Stimulated activated CD4-positive, alpha-beta T cell treated with anti-CD3 and anti-CD28 coated beads, Interleukin-4, amount 100 ng/mL, for 4 hours (primary cell): Measurements from ENCODE around the gene PDGFD.
"Not testable (repeated sequence)": the region's sequence is repeated elsewhere in the genome, so short reads cannot be mapped to it uniquely, and the experiment has no call there.

Source experiments
- DNase-seq, 2 experiments: peaks; one replicate each; pipeline ENCODE4 v3.0.0-alpha.2; 2020

PDGFD gene

GRCh38 chr11:104049116-104049515, 114.8 kb downstream of the PDGFD start:
- no peak for DNase-seq

GRCh38 chr11:104046858-104047257, 117.1 kb downstream of the PDGFD start:
- not testable (repeated sequence) for DNase-seq

GRCh38 chr11:104046331-104046730, 117.6 kb downstream of the PDGFD start:
- DNase-seq = no peak

- no peak for DNase-seq
Observed at GRCh38 chr11:104043678-104044239, 120.2 kb downstream of the PDGFD start.

- no peak for DNase-seq
Observed at GRCh38 chr11:104043142-104043541, 120.8 kb downstream of the PDGFD start.

GRCh38 chr11:104041792-104042191, 122.2 kb downstream of the PDGFD start:
- no peak for DNase-seq

GRCh38 chr11:104036995-104037394, 127.0 kb downstream of the PDGFD start:
- no peak for DNase-seq

GRCh38 chr11:104036588-104036987, 127.4 kb downstream of the PDGFD start, which contains the start of gene DDI1:
DDI1 (plus strand) TSS chr11:104036640; CDS start chr11:104036823, 183 bp downstream.
- DNase-seq = no peak

- DNase-seq = no peak
Observed at GRCh38 chr11:104033561-104033960, 130.4 kb downstream of the PDGFD start.

- DNase-seq = no peak
Observed at GRCh38 chr11:104033134-104033533, 130.8 kb downstream of the PDGFD start.

- no peak for DNase-seq
Observed at GRCh38 chr11:104028476-104029263, 135.3 kb downstream of the PDGFD start.

- DNase-seq = no peak
Observed at GRCh38 chr11:104024572-104024971, 139.4 kb downstream of the PDGFD start.

GRCh38 chr11:104015649-104016415, 148.1 kb downstream of the PDGFD start:
- no peak for DNase-seq

- no peak for DNase-seq
Observed at GRCh38 chr11:104011044-104011443, 152.9 kb downstream of the PDGFD start.

- DNase-seq = no peak
Observed at GRCh38 chr11:104009744-104010143, 154.2 kb downstream of the PDGFD start.

- no peak for DNase-seq
Observed at GRCh38 chr11:104005234-104005855, 158.6 kb downstream of the PDGFD start.

- DNase-seq = no peak
Observed at GRCh38 chr11:104003491-104003890, 160.5 kb downstream of the PDGFD start.

- no peak for DNase-seq
Observed at GRCh38 chr11:104001561-104002056, 162.3 kb downstream of the PDGFD start.

GRCh38 chr11:104000798-104001197, 163.1 kb downstream of the PDGFD start:
- DNase-seq = no peak

GRCh38 chr11:103998826-103999508, 165.0 kb downstream of the PDGFD start:
- DNase-seq = no peak

GRCh38 chr11:103997082-103997481, 166.9 kb downstream of the PDGFD start:
- no peak for DNase-seq

GRCh38 chr11:103995896-103996295, 168.1 kb downstream of the PDGFD start:
- no peak for DNase-seq
